ENCODE results near the gene HTR5A.

The HTR5A gene

DNA sequence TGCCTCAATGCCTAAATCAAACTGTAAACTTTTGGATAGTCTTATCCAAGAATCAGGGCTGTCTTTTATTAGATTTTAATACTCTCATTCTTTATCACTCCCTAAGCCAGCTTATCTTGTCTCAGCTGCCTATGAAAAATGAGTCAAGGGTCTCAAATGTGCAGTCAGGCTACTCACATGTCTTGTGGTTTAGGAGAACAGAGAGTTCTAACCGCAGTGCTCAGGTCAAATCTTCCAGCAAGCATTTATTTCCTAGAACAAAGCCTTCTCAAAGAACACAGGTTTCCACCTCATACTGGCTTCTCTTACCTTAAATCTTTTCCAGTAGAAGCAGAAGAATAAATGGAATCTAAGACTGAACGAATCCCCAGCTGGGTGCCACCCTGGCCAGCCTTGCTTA lies 23.5 kb downstream of the HTR5A start:
- no peak for DNase-seq

DNA sequence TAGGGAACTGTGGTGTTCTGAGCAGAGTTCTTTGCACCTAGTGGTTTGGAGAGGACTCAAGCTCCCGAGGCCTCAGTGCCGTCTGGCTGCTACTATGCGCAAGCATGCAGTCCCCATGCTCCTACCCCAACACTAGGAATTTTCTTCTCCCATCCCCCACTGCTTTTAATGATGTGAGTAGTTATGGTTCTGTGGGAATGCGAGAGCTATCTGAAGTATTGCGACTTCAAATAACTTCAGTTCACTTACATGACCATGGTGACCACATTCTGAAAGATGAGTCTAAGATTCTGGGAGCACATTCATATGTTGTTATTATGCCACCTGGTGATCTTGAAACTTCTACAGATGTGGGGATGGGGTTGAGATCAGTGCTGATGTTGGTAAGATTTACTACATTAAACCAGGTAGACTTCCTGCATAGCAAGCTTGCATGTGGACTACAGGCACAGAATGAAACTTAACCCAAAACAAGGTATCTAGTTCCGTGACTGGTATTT lies 24.6 kb downstream of the HTR5A start:
- DNase-seq = no peak

DNA sequence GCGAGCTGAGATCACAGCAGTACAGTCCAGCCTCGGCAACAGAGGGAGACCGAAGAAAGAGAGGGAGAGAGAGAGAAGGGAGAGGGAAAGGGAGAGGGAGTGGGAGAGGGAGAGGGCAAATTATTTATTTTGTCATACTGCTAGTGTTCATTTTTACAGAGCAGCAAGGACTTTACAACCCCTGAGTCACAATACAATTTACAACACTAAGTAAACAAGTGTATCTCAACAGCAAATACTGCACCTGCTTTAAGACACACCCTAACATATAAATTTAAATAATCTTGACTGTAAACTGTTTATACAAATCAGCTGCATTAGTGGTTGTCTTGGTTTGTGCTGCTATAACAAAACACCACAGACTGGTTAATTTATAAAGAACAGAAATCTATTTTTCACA lies 27.2 kb downstream of the HTR5A start:
- DNase-seq = no peak

DNA sequence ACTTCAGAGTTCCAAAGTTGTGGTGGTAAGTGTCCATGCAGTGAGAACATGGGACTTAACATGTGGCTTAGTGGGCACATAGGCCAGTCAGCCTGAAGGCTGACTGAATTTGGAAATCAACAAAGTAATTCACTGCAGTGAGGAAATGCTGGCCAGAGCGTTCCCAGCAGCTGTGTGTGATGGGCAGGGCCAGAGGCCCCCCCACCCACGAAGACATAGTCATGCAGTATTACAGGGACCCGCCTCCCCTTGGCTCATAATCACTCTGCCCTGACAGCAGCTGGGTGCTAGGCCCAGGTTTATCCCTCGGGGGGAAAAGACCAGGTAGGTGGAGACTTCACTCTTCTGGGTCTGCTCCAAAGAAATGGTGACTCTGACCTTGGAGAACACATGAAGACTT lies 33.7 kb downstream of the HTR5A start:
- DNase-seq = no peak

DNA sequence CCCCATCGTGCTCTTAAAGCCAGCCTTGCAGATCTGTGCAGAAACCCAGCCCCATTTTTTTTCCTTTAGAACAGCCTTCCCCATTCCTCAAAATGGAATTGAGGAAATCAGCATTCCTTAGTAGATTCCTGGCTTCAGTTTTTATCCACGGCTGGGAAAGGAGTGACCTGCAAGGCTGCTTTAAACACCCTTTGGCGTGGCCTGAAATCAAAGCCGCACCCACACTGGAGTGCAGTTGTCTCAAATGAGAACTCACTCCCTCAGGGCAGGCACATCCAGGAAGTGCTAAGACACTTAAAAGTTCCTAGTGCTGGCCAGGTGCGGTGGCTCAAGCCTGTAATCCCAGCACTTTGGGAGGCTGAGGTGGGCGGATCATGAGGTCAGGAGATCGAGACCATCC lies 34.8 kb downstream of the HTR5A start:
- DNase-seq = no peak

DNA sequence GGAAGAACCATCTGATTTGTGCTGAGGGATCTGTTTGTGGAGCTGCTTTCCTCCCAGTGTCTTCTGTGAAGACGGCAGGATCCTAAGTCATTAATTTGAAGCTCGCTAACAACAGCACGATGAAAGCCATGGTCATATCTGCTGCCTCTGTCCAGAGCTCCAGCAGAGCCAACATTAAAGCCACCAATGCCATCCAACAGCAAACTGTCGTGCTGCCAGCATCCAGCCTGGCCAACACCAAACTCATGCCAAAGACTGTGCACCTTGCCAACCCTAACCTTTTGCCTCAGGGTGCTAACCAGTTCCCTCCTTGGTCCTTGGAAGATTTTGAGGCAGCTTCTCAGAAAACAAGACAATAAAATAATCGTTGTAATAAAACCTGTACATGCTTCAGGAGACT lies 36.2 kb downstream of the HTR5A start:
- DNase-seq = no peak

DNA sequence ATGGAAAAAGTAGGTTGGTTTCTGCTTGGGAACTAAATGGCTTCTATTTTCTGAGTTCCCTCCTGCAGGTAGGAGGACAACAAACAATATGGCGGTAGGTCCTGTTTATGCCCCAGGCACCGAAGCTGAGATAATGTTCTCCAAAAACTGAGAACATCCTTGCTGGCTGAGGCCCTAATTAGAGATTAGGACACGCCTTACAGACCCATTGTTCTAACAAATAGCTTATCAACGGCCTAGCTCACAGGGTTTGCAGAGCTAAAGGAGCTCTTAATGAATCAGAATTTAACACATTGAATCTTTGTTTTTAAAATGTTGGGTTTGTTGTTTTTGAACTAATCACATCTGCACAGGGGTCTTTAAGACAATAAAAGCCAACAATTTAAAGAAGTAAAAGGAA lies 37.0 kb downstream of the HTR5A start:
- DNase-seq = no peak

DNA sequence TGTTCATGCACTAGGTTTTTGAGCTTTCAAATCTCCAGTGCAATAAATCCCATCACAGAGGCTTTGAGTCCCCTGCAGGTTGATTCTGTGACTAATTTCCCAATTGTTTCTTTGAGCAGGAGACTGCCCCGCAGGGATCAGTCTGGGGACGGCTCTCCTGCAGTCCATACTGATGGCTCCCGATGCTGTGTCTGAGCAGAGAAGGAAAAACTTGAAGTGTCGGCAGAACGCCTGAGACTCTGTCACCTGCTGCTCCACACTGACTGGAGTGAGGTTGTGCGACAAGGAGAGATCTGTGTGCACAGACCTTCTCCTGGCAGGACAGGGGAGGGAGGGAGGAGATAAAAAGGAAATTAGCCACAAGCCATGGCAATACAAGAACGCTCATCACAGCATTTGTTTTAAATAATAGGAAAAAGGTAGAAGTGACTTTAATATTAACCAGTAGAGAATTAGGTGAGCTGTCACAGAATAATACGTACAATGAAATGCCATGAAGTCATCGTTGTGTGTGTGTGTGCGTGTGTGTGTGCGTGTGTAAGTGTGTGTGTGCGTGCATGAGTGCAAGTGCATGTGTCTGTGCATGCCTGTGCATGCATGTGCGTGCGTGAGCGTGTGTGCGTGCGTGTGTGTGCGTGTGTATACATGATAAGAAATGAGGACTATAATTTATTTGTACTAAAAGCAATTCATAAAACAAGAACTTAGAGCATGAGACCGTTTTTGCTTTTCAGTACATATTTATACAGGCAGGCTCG lies 38.2 kb downstream of the HTR5A start:
- DNase-seq = peak; percentile 61

DNA sequence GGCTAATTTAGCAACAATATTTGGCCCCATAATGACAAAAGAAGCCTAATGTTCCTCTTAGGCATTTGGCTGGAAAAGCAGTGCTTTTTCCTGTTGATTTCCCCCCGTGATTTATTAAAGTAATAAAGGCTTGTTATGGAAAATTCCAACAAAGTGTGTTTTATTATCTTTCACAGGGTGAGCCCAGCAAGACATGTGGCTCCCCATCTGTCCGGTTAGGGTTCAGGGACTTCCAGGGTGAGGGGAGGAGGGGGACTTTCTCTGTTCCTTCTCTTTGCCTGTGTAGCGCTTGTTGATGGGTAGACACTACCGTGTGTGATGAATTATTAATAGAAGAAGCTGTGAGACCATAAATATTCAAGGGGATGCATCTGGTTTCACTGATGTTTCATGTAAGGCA lies 39.0 kb downstream of the HTR5A start:
- DNase-seq = no peak

DNA sequence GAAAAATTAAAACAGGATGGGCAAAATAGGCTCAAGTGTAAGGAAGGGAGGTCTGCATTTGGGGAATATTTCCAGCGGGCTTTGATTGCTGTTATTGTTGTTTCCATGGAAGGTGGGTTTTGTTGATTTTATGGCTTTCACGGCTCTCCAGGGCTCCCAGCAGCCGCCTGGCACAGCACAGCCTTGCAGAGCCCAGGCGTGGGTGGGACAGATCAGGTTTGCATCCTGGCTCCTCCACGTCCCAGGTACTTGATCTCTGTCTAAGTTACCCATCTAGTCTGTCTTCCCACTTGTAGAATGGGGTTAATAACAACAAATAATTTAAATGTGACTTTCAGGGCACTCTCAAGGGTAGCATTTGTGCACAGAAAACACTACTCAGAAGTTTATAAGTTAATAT lies 45.2 kb downstream of the HTR5A start:
- no peak for DNase-seq

DNA sequence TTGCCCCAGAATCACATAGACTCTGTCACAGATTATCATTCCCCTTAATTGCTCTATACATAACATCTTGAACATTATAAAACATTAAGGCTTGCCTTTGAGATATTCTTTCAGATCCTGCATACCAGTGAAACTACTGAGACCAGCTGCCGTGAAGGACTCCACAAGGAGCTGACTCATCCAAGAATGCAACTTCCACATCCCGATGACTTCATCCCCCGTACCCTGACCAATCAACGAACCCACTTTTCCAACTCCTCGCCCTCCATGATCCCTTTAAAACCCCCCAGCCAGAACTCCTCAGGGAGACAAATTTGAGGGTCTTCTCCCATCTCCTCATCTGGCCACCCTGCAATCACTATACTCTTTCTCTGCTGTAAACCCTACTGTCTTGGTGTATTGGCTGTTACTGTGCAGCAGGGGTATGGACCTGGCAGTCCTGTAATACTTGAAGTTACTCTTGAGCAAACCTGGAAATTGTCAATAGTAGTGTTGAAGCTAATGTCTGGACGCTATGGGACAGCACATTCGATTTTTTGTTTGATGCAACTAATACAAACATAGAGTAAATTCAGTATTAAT lies 49.8 kb downstream of the HTR5A start:
- no peak for DNase-seq

DNA sequence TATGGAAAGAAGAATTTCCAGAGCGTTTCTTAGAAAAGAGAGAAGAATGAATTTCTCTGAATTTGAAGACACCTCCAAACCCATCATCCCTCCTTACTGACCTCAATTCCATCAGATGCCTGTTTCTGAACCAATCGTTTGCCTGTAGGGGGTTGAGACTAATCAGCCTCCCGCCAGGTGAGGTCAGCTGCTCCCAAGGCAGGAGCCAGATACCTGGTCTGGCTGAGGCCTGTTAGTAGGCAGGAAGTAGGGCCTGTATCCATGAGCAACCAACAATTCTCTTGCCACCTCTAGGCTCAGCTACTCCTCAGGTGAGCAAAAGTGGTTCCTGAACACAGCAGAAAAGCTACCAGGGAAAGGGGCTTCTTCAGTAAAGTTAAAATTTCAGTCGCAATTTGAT lies 50.3 kb downstream of the HTR5A start:
- DNase-seq = no peak

DNA sequence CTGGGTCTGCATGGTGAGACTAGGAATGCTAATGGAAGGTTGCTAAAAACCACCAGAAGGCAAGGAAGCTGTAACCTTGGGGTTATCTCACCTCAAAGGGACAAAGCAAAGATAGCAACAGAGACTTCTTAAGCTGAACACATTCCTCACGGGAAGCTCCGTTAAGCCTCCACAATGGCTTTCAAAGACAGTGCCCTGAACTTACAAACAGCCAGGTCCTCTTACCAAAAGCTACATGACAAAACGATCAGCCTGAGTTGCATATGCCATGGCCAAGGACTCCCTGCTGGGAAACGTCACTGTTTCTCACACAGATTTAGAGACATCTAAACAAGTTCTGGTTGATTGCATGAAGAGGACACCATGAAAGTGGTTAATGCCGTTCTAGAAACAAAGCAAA lies 52.7 kb downstream of the HTR5A start:
- DNase-seq = no peak

DNA sequence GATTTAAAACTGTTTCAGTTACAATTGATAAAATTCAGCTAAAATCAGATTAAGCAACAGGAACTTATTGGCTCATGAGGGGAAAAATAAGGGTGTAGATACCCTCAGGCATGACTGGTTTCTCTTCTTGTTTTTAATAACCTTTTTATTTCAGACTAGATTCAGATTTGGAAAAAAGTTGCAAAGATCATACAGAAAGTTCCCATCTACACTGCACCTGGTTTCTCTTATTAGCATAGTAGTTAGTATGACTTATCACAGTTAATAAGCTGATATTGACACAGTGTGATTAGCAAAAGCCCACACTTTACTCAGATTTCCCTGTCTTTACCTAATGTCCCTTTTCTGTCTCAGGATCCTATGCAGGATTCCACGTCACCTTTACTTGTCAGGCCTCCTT lies 53.3 kb downstream of the HTR5A start:
- no peak for DNase-seq

DNA sequence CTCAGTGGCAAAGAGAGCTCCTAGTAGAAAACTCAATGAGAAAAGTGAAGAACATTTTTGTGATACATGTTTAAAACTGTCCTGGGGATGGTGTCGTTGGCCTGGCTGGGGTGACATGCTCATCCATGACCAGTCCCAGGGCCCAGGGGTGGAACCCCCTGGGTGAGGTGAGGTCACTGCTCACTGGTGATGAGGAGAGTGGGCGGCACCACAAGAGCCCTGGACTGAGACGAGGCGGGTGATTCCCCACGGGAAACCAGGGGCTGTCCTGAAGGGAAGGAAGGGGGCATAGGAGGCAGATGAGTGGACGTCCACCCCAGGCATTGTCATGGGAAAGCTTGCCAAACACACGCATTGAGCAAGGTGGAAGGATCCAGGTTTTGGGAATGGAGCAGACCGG lies 54.6 kb downstream of the HTR5A start:
- no peak for DNase-seq

DNA sequence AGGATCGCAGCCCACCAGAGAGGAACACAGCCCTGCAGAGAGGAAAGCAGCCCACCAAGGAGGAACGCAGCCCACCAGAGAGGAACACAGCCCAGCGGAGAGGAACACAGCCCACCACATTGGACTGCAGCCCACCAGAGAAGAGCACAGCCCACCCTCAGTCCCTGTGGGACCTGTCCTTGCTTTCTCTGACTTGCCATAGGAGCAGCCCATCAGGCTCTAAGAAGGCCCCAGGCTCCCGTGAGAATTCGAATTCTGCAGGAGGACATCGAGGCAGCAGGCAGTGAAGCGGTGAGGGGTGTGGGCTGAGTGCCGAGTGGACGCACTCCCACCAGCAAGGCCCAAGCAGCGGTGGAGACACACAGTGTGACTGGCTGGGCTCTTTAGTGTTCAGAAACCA lies 59.1 kb downstream of the HTR5A start:
- DNase-seq = no peak

DNA sequence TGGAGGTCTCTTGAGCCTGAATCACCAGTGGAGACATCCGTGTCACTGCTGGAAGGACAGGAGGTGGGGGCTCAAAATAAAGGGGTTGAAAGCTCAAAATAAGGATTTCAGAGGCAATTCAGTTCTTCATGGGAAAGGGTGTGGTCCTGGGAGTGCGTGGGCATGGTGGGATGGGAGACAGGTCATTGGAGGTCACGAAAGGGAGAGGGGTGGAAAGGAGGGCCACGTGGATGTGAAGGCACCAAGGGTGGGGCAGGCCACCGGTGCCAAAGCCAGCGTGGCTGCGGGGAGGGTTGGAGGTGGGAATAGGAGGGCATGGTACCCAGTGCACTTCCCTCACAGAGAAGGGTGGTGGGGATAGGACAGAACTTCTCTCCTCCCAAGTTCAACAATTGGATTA lies 59.7 kb downstream of the HTR5A start:
- DNase-seq = no peak

DNA sequence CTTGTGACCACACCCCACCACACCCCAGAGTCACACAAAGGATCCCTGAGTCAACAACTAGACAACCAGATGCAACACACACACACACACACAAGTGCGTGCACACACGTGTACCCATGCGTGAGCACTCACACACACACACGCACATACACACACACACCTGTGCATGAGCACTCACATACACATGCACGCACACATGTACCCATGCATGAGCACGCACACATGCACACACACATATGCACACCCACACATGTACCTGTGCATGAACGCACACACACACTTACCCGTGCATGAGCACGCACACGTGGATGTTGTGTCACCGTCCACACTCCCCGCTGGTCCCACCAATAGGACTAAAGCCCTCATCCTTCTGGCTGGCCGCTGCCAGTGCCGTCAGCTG lies 60.4 kb downstream of the HTR5A start:
- DNase-seq = no peak

DNA sequence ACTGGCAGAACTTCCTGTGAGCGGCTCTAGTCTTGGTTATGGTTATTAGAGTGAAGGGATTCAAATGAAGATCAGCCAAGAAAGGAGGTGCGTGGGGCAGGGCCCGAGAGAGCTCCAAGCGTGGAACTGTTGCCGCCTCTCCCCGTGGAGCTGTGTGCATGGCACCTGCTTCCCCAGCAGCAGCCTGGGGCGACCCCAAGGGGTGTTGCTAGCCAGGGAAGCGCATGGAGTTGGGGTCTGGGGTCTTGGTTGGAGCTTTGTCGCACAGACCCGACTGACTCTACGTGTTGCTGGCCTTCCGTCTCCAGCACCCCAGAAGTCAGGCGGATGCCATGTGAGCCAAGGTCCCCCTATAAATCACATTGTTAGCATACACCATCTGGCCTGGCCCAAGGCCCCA lies 61.0 kb downstream of the HTR5A start:
- DNase-seq = no peak

DNA sequence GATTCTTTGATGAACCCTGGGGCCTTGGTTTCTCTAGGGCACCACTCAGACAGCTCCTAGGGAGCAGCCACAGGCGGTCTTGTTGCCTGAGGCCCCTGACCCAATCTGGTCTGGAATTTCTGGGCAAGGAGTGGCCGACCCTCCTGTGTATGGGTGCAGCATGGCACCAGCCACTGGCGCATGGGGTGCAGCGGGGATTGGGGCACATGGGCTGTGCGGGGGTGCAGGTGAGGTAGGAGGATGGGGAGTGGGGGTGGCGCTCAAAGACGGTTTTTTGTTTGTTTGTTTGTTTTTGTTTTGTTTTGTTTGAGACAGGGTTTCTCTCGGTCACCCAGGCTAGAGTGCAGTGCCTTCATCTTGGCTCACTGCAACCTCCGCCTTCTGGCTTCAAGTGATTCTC lies 62.3 kb downstream of the HTR5A start:
- DNase-seq = no peak

DNA sequence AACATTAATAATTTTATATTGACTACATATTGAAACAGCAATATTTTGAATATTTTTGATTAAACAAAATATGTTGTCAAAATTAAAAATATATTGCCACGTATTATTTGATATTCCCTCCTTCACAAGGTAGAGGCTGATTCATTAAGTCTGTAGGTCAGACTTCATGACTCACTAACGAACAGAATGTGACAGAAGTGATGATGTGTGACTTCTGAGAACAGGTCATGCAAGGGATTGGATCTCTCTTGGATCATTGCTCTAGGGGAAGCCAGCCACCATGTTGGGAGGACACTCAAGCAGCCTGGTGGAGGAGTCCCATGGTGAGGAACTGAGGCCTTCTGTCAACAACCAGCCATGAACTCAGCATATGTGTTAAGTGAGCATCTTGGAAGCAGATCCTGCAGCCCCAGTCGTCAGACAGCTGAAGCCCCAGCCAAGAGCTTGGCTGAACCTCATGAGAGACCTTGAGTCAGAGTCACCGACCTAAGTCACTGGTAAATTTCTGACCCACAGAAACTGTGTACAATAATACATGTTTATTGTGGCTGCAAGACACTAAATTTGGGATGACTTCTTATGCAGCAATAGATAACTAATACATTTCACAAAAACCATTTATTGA lies 66.6 kb downstream of the HTR5A start:
- no peak for DNase-seq

Measured in eye (tissue), 1 donor.